ENCODE measurements around the gene SLC6A9. TPM values are rescaled to one million over a fixed set of nuclear protein-coding genes. Genes with fewer than 3 reads are reported as not detected.

SLC6A9 gene
- total RNA-seq, 4 donors from 2014 or later = 0.31 to 7.4 (median 4.0) TPM

DNA sequence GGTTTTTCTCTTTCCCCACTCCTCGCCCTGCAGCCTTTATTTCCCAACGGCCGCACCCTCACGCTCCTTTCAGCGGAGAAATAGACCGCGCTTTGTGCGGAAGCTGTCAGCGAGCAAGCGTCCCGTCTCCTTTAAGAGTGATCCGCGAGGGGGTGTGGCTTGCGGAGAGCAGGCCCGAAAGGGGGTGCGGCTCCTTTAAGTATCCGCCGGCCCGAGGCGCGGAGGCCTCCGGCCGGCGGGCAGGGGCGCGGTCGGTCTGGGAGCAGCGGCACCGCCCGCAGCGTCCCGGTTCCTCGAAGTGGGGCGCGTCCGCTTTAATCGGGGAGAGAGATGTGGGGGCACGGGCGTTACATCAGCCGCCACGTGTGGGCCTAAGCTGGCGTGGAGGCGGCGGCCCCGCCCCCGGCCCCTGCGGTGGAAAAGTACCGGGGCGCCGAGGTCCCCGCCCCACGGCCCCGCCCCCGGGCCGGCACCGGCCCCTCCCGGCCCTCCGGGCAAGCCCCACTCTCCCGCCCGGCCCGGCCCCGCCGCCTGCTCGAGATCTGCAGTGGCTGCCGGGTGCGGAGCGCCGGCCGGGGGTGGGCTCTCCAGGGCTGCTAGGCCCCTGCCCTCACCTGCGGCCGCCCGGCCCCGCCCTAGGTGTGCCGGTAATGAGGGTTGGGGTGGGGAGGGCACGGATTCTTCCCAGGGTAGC, 1.2 kb downstream of the SLC6A9 start:
- DNase-seq (ENCODE audit: low spot score) (peak; percentile 68), ATAC-seq (ENCODE audit: low FRiP score) (peak; percentile 87)
- TF ChIP-seq, protein P1, sequence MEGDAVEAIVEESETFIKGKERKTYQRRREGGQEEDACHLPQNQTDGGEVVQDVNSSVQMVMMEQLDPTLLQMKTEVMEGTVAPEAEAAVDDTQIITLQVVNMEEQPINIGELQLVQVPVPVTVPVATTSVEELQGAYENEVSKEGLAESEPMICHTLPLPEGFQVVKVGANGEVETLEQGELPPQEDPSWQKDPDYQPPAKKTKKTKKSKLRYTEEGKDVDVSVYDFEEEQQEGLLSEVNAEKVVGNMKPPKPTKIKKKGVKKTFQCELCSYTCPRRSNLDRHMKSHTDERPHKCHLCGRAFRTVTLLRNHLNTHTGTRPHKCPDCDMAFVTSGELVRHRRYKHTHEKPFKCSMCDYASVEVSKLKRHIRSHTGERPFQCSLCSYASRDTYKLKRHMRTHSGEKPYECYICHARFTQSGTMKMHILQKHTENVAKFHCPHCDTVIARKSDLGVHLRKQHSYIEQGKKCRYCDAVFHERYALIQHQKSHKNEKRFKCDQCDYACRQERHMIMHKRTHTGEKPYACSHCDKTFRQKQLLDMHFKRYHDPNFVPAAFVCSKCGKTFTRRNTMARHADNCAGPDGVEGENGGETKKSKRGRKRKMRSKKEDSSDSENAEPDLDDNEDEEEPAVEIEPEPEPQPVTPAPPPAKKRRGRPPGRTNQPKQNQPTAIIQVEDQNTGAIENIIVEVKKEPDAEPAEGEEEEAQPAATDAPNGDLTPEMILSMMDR (IDR thresholded peaks at IDR 0.05) = no peak

DNA sequence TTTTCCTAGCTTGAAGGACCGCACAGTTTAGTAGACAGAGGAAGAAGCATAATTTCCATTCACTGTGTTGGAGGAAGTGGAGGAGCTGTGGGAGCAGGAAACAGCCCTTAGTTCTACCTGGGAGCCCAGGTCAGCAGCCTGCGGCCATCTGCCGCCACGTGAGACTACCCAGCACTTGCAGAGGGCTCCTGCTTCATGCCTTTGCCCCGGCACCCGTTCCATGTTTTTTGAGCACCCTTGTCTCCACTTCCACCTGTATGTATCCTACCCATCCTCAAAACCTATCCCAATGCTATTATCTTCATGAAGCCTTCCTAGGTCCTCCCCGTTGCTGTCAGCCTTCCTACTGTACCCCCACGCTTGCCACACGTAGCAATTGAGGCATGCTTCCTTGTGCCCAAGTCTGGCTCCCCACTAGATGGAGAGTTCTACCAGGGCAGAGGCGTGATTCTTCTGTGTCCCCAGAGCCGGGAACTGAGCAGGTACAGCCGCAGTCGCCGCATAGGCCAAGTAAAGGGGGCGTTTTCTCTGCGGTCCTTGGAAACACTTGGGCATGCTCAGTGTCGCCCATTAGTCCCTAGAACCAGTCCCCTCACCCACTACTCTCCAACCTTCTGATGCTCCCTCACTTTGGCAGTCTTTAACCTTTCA, 1.9 kb downstream of the SLC6A9 start:
- no peak for DNase-seq (ENCODE audit: low spot score)
- TF ChIP-seq, protein P1 (IDR thresholded peaks at IDR 0.05) = no peak
- peak; percentile 8 for ATAC-seq (ENCODE audit: low FRiP score)

DNA sequence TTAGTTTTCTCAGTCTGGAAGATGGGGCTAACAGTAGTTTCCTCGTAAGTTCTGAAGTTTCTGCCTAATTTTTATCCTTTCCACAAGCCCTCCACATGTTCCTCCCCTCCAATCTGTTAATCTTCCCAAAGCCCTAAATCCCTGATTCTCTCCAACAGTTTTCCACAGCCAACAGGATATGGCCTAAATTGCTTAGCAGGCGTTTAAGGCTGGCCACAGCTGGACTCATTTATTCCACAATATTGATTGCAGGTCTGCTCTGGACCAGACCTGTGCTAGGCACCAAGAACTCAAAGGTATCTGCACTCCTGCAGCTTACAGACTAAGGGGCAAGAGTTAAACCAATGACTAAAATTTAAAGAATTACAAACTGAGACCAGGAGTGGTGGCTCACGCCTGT, 3.9 kb downstream of the SLC6A9 start:
- ATAC-seq (ENCODE audit: low FRiP score) (no peak), DNase-seq (ENCODE audit: low spot score) (no peak)
- TF ChIP-seq, protein P1 (IDR thresholded peaks at IDR 0.05) = no peak

DNA sequence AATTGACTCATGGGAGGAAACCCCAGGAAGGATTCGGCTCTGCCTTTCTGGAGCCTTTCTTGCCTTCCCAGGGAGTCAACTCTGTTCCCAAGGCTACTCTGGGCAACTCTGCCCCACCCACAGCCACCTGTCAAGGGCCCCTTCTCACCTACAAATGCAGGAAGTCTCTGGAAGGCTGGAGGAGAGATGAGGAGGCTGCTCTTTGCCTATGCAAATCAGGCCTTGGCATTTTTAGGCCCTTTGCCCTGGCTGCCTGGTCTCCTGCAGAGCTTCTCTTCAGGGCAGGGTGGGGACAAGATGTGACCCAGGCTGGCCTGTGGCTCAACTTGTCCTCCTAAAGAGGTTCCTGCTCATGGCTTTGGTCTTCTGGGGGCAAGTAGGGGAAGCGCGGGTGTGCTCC, 5.4 kb downstream of the SLC6A9 start:
- ATAC-seq (ENCODE audit: low FRiP score) (no peak), DNase-seq (ENCODE audit: low spot score) (no peak)
- TF ChIP-seq, protein P1 (IDR thresholded peaks at IDR 0.05) = no peak

DNA sequence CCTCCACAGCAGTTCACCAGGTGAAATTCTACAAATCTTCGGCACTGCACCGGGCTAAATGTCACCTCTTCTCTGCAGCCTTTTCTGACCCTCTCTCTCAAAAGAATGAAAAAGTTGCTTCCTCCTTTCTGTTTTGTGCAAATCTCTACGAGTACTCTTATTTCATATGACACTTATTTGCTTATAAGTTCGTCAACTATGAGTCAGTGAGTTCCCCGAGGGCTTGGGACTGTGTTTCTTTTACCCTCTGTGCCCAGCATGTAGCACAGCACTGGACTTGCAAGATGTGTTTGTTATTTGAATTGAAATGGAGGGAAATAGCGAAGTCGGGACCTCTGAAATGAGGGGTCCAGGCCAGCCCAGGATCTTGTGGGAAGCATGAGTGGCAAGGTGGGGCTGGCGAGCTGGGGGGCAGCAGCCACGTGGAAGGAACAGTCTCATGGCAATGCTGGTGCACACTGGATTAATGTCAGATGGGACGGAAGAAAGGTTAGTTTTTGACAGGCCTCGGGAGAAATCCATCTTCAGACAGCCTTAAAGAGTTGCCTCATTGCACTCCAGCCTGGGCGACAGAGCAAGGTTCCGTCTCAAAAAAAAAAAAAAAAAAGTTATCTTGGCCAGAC, 6.2 kb downstream of the SLC6A9 start:
- TF ChIP-seq, protein P1 (IDR thresholded peaks at IDR 0.05) = no peak
- no peak for ATAC-seq (ENCODE audit: low FRiP score)
- DNase-seq (ENCODE audit: low spot score) = no peak

DNA sequence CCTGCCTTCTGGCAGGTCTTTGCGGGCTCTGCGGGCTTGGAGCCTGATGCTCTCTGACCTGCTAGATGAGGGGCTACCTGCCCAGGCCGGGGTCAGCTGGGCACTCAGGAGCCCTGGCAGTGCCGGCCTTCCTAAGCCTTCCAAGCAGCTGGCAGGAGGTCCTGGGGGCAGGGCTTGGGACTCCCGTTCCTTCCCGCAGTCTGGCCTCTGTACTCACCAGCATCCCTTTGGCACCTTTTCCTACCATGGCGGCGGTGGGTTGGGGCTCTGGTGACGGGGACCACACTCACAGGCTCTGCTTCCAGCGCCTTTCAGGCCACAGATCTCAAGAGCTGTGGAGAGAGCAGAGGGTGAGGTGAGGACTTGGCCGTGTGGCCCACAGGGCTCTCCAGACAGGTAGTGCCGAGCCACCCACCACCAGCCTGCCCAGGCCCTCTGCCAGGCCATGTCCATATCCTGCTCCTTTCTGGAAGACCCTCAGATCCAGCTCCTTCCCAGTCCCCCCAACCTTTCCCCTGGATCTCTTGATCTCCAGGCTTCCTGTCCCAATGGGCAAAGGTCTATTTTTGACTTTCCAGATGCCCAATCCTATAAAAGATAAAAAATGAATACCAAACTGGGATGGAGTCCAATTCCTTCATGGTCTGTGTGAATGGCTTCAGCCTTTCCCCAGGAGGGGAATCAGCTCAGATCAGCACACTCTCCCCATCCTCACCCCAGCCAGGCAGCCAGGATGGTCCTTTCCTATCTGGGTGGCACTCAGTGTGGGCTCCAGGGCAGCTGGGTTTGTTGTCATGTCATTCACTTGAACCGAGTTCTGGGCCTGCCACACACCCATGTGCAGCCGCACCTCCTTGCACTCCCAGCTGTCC, 7.0 kb downstream of the SLC6A9 start:
- TF ChIP-seq, protein P1 (IDR thresholded peaks at IDR 0.05) = no peak
- no peak for DNase-seq (ENCODE audit: low spot score)
- ATAC-seq (ENCODE audit: low FRiP score) = no peak
